ENCODE results near the gene ACY1. TPM values are rescaled to one million over a fixed set of nuclear protein-coding genes. Genes with fewer than 3 reads are reported as not detected.
A peak's percentile ranks its signal among the peaks of the same experiment; 100 is the strongest.

ACY1 gene
- polyA plus RNA-seq, 1 of the 3 experiments (the other 2 are of a cell fraction): 93.0 TPM

DNA sequence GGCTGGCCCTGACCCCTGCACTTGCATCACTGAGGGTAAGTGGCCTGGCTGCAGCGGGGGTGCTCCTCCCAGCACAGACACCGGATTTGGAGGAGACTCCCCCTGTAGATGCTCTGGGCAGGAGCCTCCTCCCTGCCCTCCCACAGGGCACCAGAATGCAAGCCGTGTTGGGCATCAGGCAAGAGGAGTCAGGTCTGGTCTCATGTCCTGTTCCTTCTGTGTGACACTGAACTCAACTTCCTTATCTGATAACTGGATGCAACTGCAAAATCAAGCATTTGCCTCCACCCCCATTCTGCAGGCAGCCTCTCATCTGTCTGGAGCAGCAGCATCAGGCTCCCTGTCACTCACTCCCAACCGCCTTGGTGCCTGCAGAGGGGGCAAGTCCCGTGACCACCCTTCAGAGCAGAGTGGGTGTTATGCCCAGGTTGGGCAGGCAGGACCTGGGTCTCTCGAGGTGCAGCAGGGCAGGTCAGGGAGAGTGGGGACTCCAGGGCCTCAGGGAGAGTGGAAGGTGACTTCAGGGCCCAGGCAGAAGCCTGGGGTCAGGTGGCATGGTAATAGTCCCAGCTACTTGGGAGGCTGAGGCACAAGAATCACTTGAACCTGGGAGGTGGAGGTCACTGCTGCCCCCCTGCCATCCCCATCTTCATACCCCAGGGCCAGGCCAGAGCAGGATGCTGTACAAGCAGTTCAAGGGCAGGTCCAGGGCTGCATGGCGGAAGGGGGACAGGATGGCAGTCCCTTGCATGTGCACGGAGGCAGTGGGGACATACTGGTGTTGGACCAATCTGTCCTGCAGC lies 22.9 kb downstream of the ACY1 start:
- H3K79me2 ChIP-seq (ENCODE audit: insufficient read depth): no peaks in the 10 kb centered on the region
- no peaks in the 10 kb centered on the region for H3K9me3 ChIP-seq
- TF ChIP-seq RCOR1 (IDR thresholded peaks at IDR 0.05; ENCODE audit: low read length) (peak; percentile 35; the same call in 1 of the 2 replicates), FOXJ3 (CRISPR knock-in tag; IDR thresholded peaks at IDR 0.05) (0 out of 2 replicates have a peak, but pooled peaks have one; percentile 36), POLR2AphosphoS5 (IDR thresholded peaks at IDR 0.05; ENCODE audit: low read depth, low read length) (no peak), CHD2 (IDR thresholded peaks at IDR 0.05; ENCODE audit: low read length, partially characterized antibody) (peak; percentile 53), RAD21 (IDR thresholded peaks at IDR 0.05; ENCODE audit: low read length) (peak; percentile 34), SMC3 (IDR thresholded peaks at IDR 0.05; ENCODE audit: low read depth, low read length) (peak; percentile 30; the same call in 1 of the 2 replicates), SIN3A (IDR thresholded peaks at IDR 0.05; ENCODE audit: borderline replicate concordance, low read depth, low read length) (no peak), GATA2 (CRISPR knock-in tag; IDR thresholded peaks at IDR 0.05) (peak; percentile 82), EP300 (IDR thresholded peaks at IDR 0.05; ENCODE audit: borderline replicate concordance in 1 of 2, low read depth in 1 of 2, low read length in 1 of 2) (peak in 1 of 2 experiments; percentile 75; a peak in 2 of 4 replicates), MXI1 (IDR thresholded peaks at IDR 0.05; ENCODE audit: low read depth, low read length) (peak; percentile 69), RFX5 (IDR thresholded peaks at IDR 0.05; ENCODE audit: low read length) (no peak)
- TF ChIP-seq, protein P1, sequence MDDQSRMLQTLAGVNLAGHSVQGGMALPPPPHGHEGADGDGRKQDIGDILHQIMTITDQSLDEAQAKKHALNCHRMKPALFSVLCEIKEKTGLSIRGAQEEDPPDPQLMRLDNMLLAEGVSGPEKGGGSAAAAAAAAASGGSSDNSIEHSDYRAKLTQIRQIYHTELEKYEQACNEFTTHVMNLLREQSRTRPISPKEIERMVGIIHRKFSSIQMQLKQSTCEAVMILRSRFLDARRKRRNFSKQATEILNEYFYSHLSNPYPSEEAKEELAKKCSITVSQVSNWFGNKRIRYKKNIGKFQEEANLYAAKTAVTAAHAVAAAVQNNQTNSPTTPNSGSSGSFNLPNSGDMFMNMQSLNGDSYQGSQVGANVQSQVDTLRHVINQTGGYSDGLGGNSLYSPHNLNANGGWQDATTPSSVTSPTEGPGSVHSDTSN (IDR thresholded peaks at IDR 0.05): no peak
- TF ChIP-seq, protein P2, sequence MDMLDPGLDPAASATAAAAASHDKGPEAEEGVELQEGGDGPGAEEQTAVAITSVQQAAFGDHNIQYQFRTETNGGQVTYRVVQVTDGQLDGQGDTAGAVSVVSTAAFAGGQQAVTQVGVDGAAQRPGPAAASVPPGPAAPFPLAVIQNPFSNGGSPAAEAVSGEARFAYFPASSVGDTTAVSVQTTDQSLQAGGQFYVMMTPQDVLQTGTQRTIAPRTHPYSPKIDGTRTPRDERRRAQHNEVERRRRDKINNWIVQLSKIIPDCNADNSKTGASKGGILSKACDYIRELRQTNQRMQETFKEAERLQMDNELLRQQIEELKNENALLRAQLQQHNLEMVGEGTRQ (IDR thresholded peaks at IDR 0.05; ENCODE audit: borderline replicate concordance, low read depth, low read length): no peak
- peak overlapping the region; percentile 84; the same call in 1 of the 2 replicates for H2AFZ ChIP-seq (ENCODE audit: low read depth)
- peak overlapping the region; percentile 52 to 99; a peak in 3 of 4 replicates for H3K27ac ChIP-seq (ENCODE audit: low read depth in 2 of 2, low read length in 1 of 2)
- peak overlapping the region; percentile 73 for H3K4me2 ChIP-seq
- peak overlapping the region; percentile 34; the same call in 1 of the 2 replicates for H3K9ac ChIP-seq
- 58% methylated on average over 5 of the region's 8 CpGs for WGBS (ENCODE audit: low lambda C conversion rate)
- peak; percentile 72 for DNase-seq
- no peaks in the 10 kb centered on the region for H3K9me2 ChIP-seq
- ChIA-PET POLR2A (interaction anchor here (0.6 to 6.2 kb wide), 13 partner anchors 9 to 116 kb away, joined by 3 to 144 read pairs (median 13); partner anchors contain the start of genes ACY1, DUSP7 and RPL29), CTCF (interaction anchor here (1.6 to 24.7 kb wide), 8 partner anchors 11 to 169 kb away, joined by 4 to 983 read pairs (median 182); partner anchors contain the start of genes ACY1, DUSP7 and POC1A)
- peaks cover 20 to 62% of the 10 kb centered on the region in 2 experiments for H3K4me1 ChIP-seq (ENCODE audit: control insufficient read depth in 1 of 2, insufficient read depth in 2 of 2, low read depth in 1 of 2, low read length in 1 of 2)
- no peaks in the 10 kb centered on the region for H3F3A ChIP-seq (replicated peaks; ENCODE audit: insufficient read depth)
- no peaks in the 10 kb centered on the region for H3K36me3 ChIP-seq (replicated peaks in 1 of 2; ENCODE audit: control insufficient read depth in 1 of 2, insufficient read depth in 2 of 2, low read length in 1 of 2)
- H3K4me3 ChIP-seq (ENCODE audit: low read depth in 2 of 2, low read length in 1 of 2): peak overlapping the region in 1 of 2 experiments; percentile 6; a peak in 1 of 4 replicates
- H4K20me1 ChIP-seq (ENCODE audit: insufficient read depth): no peaks in the 10 kb centered on the region
- H3K27me3 ChIP-seq (ENCODE audit: insufficient read depth): no peaks in the 10 kb centered on the region

- H4K20me1 ChIP-seq (ENCODE audit: insufficient read depth): no peaks in the 10 kb centered on the region
- H3K79me2 ChIP-seq (ENCODE audit: insufficient read depth): no peaks in the 10 kb centered on the region
- peaks cover 20 to 59% of the 10 kb centered on the region in 2 experiments for H3K4me1 ChIP-seq (ENCODE audit: control insufficient read depth in 1 of 2, insufficient read depth in 2 of 2, low read depth in 1 of 2, low read length in 1 of 2)
- no peak overlapping the region for H3K9ac ChIP-seq
- no peaks in the 10 kb centered on the region for H3K9me2 ChIP-seq
- H3F3A ChIP-seq (replicated peaks; ENCODE audit: insufficient read depth): no peaks in the 10 kb centered on the region
- 80% methylated on average over 6 of the region's 6 CpGs for WGBS (ENCODE audit: low lambda C conversion rate)
- no peak for DNase-seq
- TF ChIP-seq TEAD4 (IDR thresholded peaks at IDR 0.05; ENCODE audit: borderline replicate concordance, insufficient read depth) (no peak), GATA2 (CRISPR knock-in tag; IDR thresholded peaks at IDR 0.05) (peak; percentile 52), FOXJ3 (CRISPR knock-in tag; IDR thresholded peaks at IDR 0.05) (0 out of 2 replicates have a peak, but pooled peaks have one; percentile 12)
- CTCF ChIA-PET: interaction anchor here (3.1 to 24.7 kb wide), 6 partner anchors 11 to 137 kb away, joined by 11 to 983 read pairs (median 286); partner anchors contain the start of genes ACY1, DUSP7 and POC1A
- POLR2A ChIA-PET: interaction anchor here (1.4 to 6.0 kb wide), 4 partner anchors 20 to 48 kb away, joined by 4 to 144 read pairs (median 73); partner anchors contain the start of gene DUSP7
- no peak overlapping the region for H3K4me2 ChIP-seq
- no peak overlapping the region for H2AFZ ChIP-seq (ENCODE audit: low read depth)
- no peaks in the 10 kb centered on the region for H3K36me3 ChIP-seq (replicated peaks in 1 of 2; ENCODE audit: control insufficient read depth in 1 of 2, insufficient read depth in 2 of 2, low read length in 1 of 2)
- H3K27me3 ChIP-seq (ENCODE audit: insufficient read depth): no peaks in the 10 kb centered on the region
- no peak overlapping the region for H3K4me3 ChIP-seq (ENCODE audit: low read depth in 2 of 2, low read length in 1 of 2)
- H3K27ac ChIP-seq (ENCODE audit: low read depth in 2 of 2, low read length in 1 of 2): peak overlapping the region in 1 of 2 experiments; percentile 99; a peak in 2 of 4 replicates
- H3K9me3 ChIP-seq: no peaks in the 10 kb centered on the region
Measured at GRCh38 chr3:52006820-52007133, 23.4 kb downstream of the ACY1 start.
